EH (cell line): Measurements from ENCODE around the gene AFM.
A peak's percentile ranks its signal among the peaks of the same experiment; 100 is the strongest.
"Not testable (repeated sequence)": the region's sequence is repeated elsewhere in the genome, so short reads cannot be mapped to it uniquely, and the experiment has no call there.

ENCODE experiments used
- DNase-seq: peaks from one replicate; pipeline ENCODE4 v3.0.0-alpha.2; 2015; ENCODE audit warnings: low read depth

Gene AFM

GRCh38 chr4:73507541-73507940, 26.0 kb downstream of the AFM start:
- DNase-seq = no peak

- DNase-seq = no peak
Observed at GRCh38 chr4:73508651-73509050, 27.1 kb downstream of the AFM start.

GRCh38 chr4:73518340-73518739, 36.8 kb downstream of the AFM start:
- DNase-seq = no peak

- peak; percentile 61 for DNase-seq
Observed at GRCh38 chr4:73520821-73521220, 39.3 kb downstream of the AFM start.

- DNase-seq = no peak
Observed at GRCh38 chr4:73523126-73523525, 41.6 kb downstream of the AFM start.

GRCh38 chr4:73525611-73526010, 44.1 kb downstream of the AFM start:
- no peak for DNase-seq

- no peak for DNase-seq
Observed at GRCh38 chr4:73527196-73527595, 45.7 kb downstream of the AFM start.

GRCh38 chr4:73528171-73528570, 46.6 kb downstream of the AFM start:
- no peak for DNase-seq

- no peak for DNase-seq
Observed at GRCh38 chr4:73533515-73534422, 52.2 kb downstream of the AFM start.

GRCh38 chr4:73538162-73538561, 56.6 kb downstream of the AFM start:
- no peak for DNase-seq

- DNase-seq = no peak
Observed at GRCh38 chr4:73539386-73539785, 57.8 kb downstream of the AFM start.

GRCh38 chr4:73540826-73541225, 59.3 kb downstream of the AFM start:
- no peak for DNase-seq

- no peak for DNase-seq
Observed at GRCh38 chr4:73541251-73541650, 59.7 kb downstream of the AFM start.

- DNase-seq = no peak
Observed at GRCh38 chr4:73544620-73545019, 63.1 kb downstream of the AFM start.

GRCh38 chr4:73550865-73551264, 69.3 kb downstream of the AFM start:
- not testable (repeated sequence) for DNase-seq
